IMR-90 (cell line): ENCODE measurements around the gene CFAP221. TPM values are rescaled to one million over a fixed set of nuclear protein-coding genes. Genes with fewer than 3 reads are reported as not detected.

ENCODE experiments used
- ATAC-seq: fragments of 200-7000 bp; cut with Tn5 transposase; 2 replicates; pipeline ENCODE4 v1.9.1; 2020; ENCODE audit warnings: low read depth, mild to moderate bottlenecking, moderate library complexity
- BruUV-seq: library from RNA; stranded (reverse); fragments of 400-500 nt; replicated peaks from 2 replicates; lab custom pipeline; 2021; lab: Mats Ljungman, UMichigan
- CTCF ChIA-PET: fragments of 300-600 bp; formaldehyde crosslinking; extraction: SDS; loops from one replicate; lab custom pipeline; 2021; ENCODE audit warnings: antibody characterized with exemption; lab: Yijun Ruan, JAX
- POLR2A ChIA-PET: fragments of 300-600 bp; sonication (Branson Sonifier 250); formaldehyde crosslinking; loops from one replicate; lab custom pipeline; 2022; ENCODE audit warnings: antibody characterized with exemption; ENCODE audit not compliant: unreplicated experiment; lab: Charles Lee
- DNase-seq: peaks from one replicate; pipeline ENCODE4 v3.0.0; 2013
- H2AFZ ChIP-seq: replicated peaks from 2 replicates; pipeline ENCODE3; 2013; ENCODE audit warnings: low read length, mild to moderate bottlenecking; ENCODE audit not compliant: poor library complexity
- H2AK5ac ChIP-seq: 2 replicates; pipeline ENCODE4 v1.6.1; 2013; ENCODE audit warnings: low read depth, low read length, inconsistent platforms
- H2AK9ac ChIP-seq: replicated peaks from 2 replicates; pipeline ENCODE3; 2013; ENCODE audit warnings: mild to moderate bottlenecking, low read depth, low read length, moderate library complexity; ENCODE audit not compliant: poor library complexity
- H2BK120ac ChIP-seq: 2 replicates; pipeline ENCODE4 v1.6.1; 2013; ENCODE audit warnings: low read depth, low read length, inconsistent platforms
- H2BK15ac ChIP-seq: 3 replicates; pipeline ENCODE4 v1.6.1; 2013; ENCODE audit warnings: low read depth, low read length, inconsistent platforms
- H2BK20ac ChIP-seq: 2 replicates; pipeline ENCODE4 v1.6.1; 2013; ENCODE audit warnings: low read depth, mild to moderate bottlenecking, inconsistent platforms, low read length, moderate library complexity
- H2BK5ac ChIP-seq: 2 replicates; pipeline ENCODE4 v1.6.1; 2013; ENCODE audit warnings: mild to moderate bottlenecking, low read depth, low read length, inconsistent platforms; ENCODE audit not compliant: poor library complexity, severe bottlenecking
- H3K14ac ChIP-seq: replicated peaks from 2 replicates; pipeline ENCODE4 v1.6.1; 2013; ENCODE audit warnings: low read depth, low read length, inconsistent platforms
- H3K18ac ChIP-seq: 2 replicates; pipeline ENCODE4 v1.6.1; 2013; ENCODE audit warnings: low read depth, low read length, control low read depth
- H3K23ac ChIP-seq: 2 replicates; pipeline ENCODE4 v1.6.1; 2013; ENCODE audit warnings: low read depth, low read length, inconsistent platforms
- H3K27ac ChIP-seq: 2 replicates; pipeline ENCODE4 v1.5.1; 2013; ENCODE audit warnings: mild to moderate bottlenecking, control low read depth, low read length; ENCODE audit not compliant: insufficient read depth
- H3K27me3 ChIP-seq: 2 replicates; pipeline ENCODE4 v1.6.1; 2013; ENCODE audit warnings: low read length; ENCODE audit not compliant: control insufficient read depth, insufficient read depth
- H3K36me3 ChIP-seq: 2 replicates; pipeline ENCODE4 v1.6.1; 2013; ENCODE audit warnings: low read length, mixed read lengths; ENCODE audit not compliant: control insufficient read depth, insufficient read depth
- H3K4ac ChIP-seq: 2 replicates; pipeline ENCODE4 v1.6.1; 2013; ENCODE audit warnings: low read depth, low read length, inconsistent platforms
- H3K4me1 ChIP-seq: 2 replicates; pipeline ENCODE4 v1.6.1; 2013; ENCODE audit warnings: low read length, mixed read lengths; ENCODE audit not compliant: control insufficient read depth, insufficient read depth
- H3K4me2 ChIP-seq: 2 replicates; pipeline ENCODE4 v1.6.1; 2013; ENCODE audit warnings: low read depth, mild to moderate bottlenecking, control low read depth, low read length, moderate library complexity
- H3K4me3 ChIP-seq: 2 replicates; pipeline ENCODE4 v1.5.1; 2013; ENCODE audit warnings: low read depth, mild to moderate bottlenecking, control low read depth, low read length, moderate library complexity; ENCODE audit not compliant: insufficient read depth
- H3K56ac ChIP-seq: 2 replicates; pipeline ENCODE4 v1.6.1; 2013; ENCODE audit warnings: low read length, inconsistent platforms; ENCODE audit not compliant: insufficient read depth; ENCODE audit errors: extremely low read depth
- H3K79me1 ChIP-seq, 2 experiments: 2 replicates each; pipeline ENCODE4 v1.6.1; 2013; ENCODE audit warnings: low read length in 2 of 2, inconsistent platforms in 1 of 2, low read depth in 1 of 2
- H3K9ac ChIP-seq: 2 replicates; pipeline ENCODE4 v1.6.1; 2013; ENCODE audit warnings: low read depth, low read length, control low read depth
- H3K9me1 ChIP-seq: 2 replicates; pipeline ENCODE4 v1.6.1; 2013; ENCODE audit warnings: low read length, inconsistent platforms; ENCODE audit not compliant: insufficient read depth
- H3K9me3 ChIP-seq: 2 replicates; pipeline ENCODE4 v1.6.1; 2013; ENCODE audit warnings: low read length; ENCODE audit not compliant: control insufficient read depth, insufficient read depth
- H4K20me1 ChIP-seq: 2 replicates; pipeline ENCODE4 v1.6.1; 2013; ENCODE audit warnings: low read length, inconsistent platforms; ENCODE audit not compliant: insufficient read depth
- H4K5ac ChIP-seq: 2 replicates; pipeline ENCODE4 v1.6.1; 2013; ENCODE audit warnings: mild to moderate bottlenecking, low read depth, low read length, control low read depth
- H4K8ac ChIP-seq, 2 experiments: 2 replicates each; pipeline ENCODE4 v1.6.1; 2013; ENCODE audit warnings: low read depth in 2 of 2, low read length in 2 of 2, control low read depth in 1 of 2, inconsistent platforms in 1 of 2
- H4K91ac ChIP-seq: 2 replicates; pipeline ENCODE4 v1.6.1; 2013; ENCODE audit warnings: low read depth, low read length, inconsistent platforms; ENCODE audit not compliant: insufficient read depth
- BHLHE40 ChIP-seq: fragments of 150-350 bp; IDR thresholded peaks from 2 replicates; pipeline ENCODE4 v1.6.1; 2016; ENCODE audit warnings: mild to moderate bottlenecking, low read depth, low read length
- CEBPB ChIP-seq: IDR thresholded peaks from 2 replicates; pipeline ENCODE4 v1.6.1; 2012; ENCODE audit warnings: low read depth, low read length, improper control_type of control experiment
- CHD1 ChIP-seq: IDR thresholded peaks from 2 replicates; pipeline ENCODE4 v1.6.1; 2012; ENCODE audit warnings: low read depth, low read length, improper control_type of control experiment
- CTCF ChIP-seq: conservative IDR thresholded peaks from 2 replicates; pipeline ENCODE4 v1.5.1; 2012; ENCODE audit warnings: mild to moderate bottlenecking, low read depth, low read length, improper control_type of control experiment
- ELK1 ChIP-seq: fragments of 150-350 bp; IDR thresholded peaks from 2 replicates; pipeline ENCODE4 v1.6.1; 2016; ENCODE audit warnings: low read depth, mild to moderate bottlenecking, low read length, moderate library complexity, borderline replicate concordance
- FOS ChIP-seq: fragments of 150-350 bp; IDR thresholded peaks from 2 replicates; pipeline ENCODE4 v1.6.1; 2016; ENCODE audit warnings: low read depth, low read length
- MAFK ChIP-seq: IDR thresholded peaks from 2 replicates; pipeline ENCODE4 v1.6.1; 2012; ENCODE audit warnings: low read depth, low read length, improper control_type of control experiment
- MAZ ChIP-seq: IDR thresholded peaks from 2 replicates; pipeline ENCODE4 v1.6.1; 2012; ENCODE audit warnings: low read depth, mild to moderate bottlenecking, low read length, improper control_type of control experiment, moderate library complexity, borderline replicate concordance
- MXI1 ChIP-seq: IDR thresholded peaks from 2 replicates; pipeline ENCODE4 v1.6.1; 2012; ENCODE audit warnings: low read depth, mild to moderate bottlenecking, low read length, moderate library complexity, borderline replicate concordance
- NFE2L2 ChIP-seq: fragments of 150-350 bp; IDR thresholded peaks from 2 replicates; pipeline ENCODE4 v1.6.1; 2016; ENCODE audit warnings: low read depth, mild to moderate bottlenecking, low read length
- POLR2A ChIP-seq: IDR thresholded peaks from 2 replicates; pipeline ENCODE4 v1.6.1; 2012; ENCODE audit warnings: mild to moderate bottlenecking, low read depth, low read length
- RAD21 ChIP-seq: IDR thresholded peaks from 2 replicates; pipeline ENCODE4 v1.6.1; 2012; ENCODE audit warnings: low read length, improper control_type of control experiment
- RCOR1 ChIP-seq: IDR thresholded peaks from 2 replicates; pipeline ENCODE4 v1.6.1; 2012; ENCODE audit warnings: mild to moderate bottlenecking, low read length, improper control_type of control experiment; ENCODE audit not compliant: insufficient replicate concordance
- RFX5 ChIP-seq: IDR thresholded peaks from 2 replicates; pipeline ENCODE4 v1.8.0; 2012; ENCODE audit warnings: low read depth, mild to moderate bottlenecking, low read length, moderate library complexity
- SMC3 ChIP-seq: fragments of 150-350 bp; IDR thresholded peaks from 2 replicates; pipeline ENCODE4 v1.6.1; 2016; ENCODE audit warnings: low read depth, mild to moderate bottlenecking, antibody characterized with exemption, low read length, moderate library complexity
- USF2 ChIP-seq: fragments of 150-350 bp; IDR thresholded peaks from 2 replicates; pipeline ENCODE4 v1.6.1; 2017; ENCODE audit warnings: mild to moderate bottlenecking, antibody characterized with exemption, low read length, low read depth
- WGBS, 2 experiments: methylation state at CpG; one replicate each; pipeline versions ENCODE4 v1.1.5 to v1.1.7; 2013; ENCODE audit warnings: missing lambda C conversion rate in 2 of 2; ENCODE audit not compliant: insufficient read length in 1 of 2; ENCODE audit errors: extremely low coverage in 2 of 2; 5-methylcytosine and 5-hydroxymethylcytosine counted together
- dilution Hi-C: fragments of 300-500 bp; cut with HindIII; formaldehyde crosslinking; loops from one replicate; pipeline ENCODE4 v1.14.3; 2018; ENCODE audit warnings: low sequenced_read_pairs; ENCODE audit not compliant: unreplicated experiment
- in situ Hi-C: fragments of 300-500 bp; cut with MboI; formaldehyde crosslinking; loops from 3 replicates; pipeline ENCODE4 v1.14.3; 2019; ENCODE audit warnings: low sequenced_read_pairs, inconsistent platforms, mixed read lengths
- intact Hi-C: fragments of 100-400 bp; cut with micrococcal nuclease; formaldehyde crosslinking; loops from 2 replicates; pipeline ENCODE4 v1.10.0; 2022
- polyA plus RNA-seq, 3 experiments: library from polyadenylated mRNA; depleted of rRNA; stranded (reverse); fragments of >200 nt; gene quantifications; 2 replicates each; pipeline ENCODE4 v1.2.3, GENCODE V29; 2012; ENCODE audit warnings: low replicate concordance in 1 of 3
- total RNA-seq: library from RNA; depleted of rRNA; stranded (reverse); fragments of >200 nt; gene quantifications from 2 replicates; pipeline ENCODE4 v1.2.3, GENCODE V29; 2012

Gene CFAP221
- total and polyA plus RNA-seq, 2 of the 4 experiments (the other 2 are of a cell fraction) = not detected

- in situ Hi-C loops = no loop called here
- dilution Hi-C loops = no loop called here
- no peak for ATAC-seq
- H3K4me3 ChIP-seq = no peak overlapping the region
- 40% methylated on average over 1 of the region's 1 CpG; no CpG with 5 or more reads in 1 of the 2 experiments for WGBS, 2 experiments
- H2BK120ac ChIP-seq = no peak overlapping the region
- ChIA-PET CTCF (no interaction called here), POLR2A (no interaction called here)
- no peaks in the 10 kb centered on the region for H4K20me1 ChIP-seq
- no peak overlapping the region for H2AFZ ChIP-seq
- H3K14ac ChIP-seq = no peak overlapping the region
- no peak overlapping the region for H4K5ac ChIP-seq
- no peak for TF ChIP-seq RCOR1
- TF ChIP-seq CEBPB = no peak
- no peak for TF ChIP-seq POLR2A
- TF ChIP-seq CTCF = no peak
- no peak for TF ChIP-seq SMC3
- no peak for TF ChIP-seq USF2
- no peak for TF ChIP-seq RAD21
- no peak for TF ChIP-seq MAZ
- no peak for TF ChIP-seq CHD1
- TF ChIP-seq BHLHE40 = no peak
- TF ChIP-seq FOS = no peak
- no peak for TF ChIP-seq NFE2L2
- no peak for TF ChIP-seq ELK1
- no peak for TF ChIP-seq RFX5
- no peak for TF ChIP-seq MAFK
- TF ChIP-seq MXI1 = no peak
- H4K8ac ChIP-seq = no peak overlapping the region
- no peak for DNase-seq
- H2BK15ac ChIP-seq = no peak overlapping the region
- H4K91ac ChIP-seq = no peak overlapping the region
- intact Hi-C loops = no loop called here
- H3K27me3 ChIP-seq = no peaks in the 10 kb centered on the region; the same call in 1 of the 2 replicates
- H3K4ac ChIP-seq = no peak overlapping the region
- no peak overlapping the region for H2AK9ac ChIP-seq
- H3K27ac ChIP-seq = no peak overlapping the region
- H3K4me1 ChIP-seq = no peaks in the 10 kb centered on the region
- H2BK5ac ChIP-seq = no peak overlapping the region
- H2BK20ac ChIP-seq = no peak overlapping the region
- no peaks in the 10 kb centered on the region for H3K36me3 ChIP-seq
- BruUV-seq = no TSS peak
- H3K9ac ChIP-seq = no peak overlapping the region
- no peak overlapping the region for H3K18ac ChIP-seq
- no peaks in the 10 kb centered on the region for H3K9me3 ChIP-seq
- H3K23ac ChIP-seq = no peak overlapping the region
- H3K4me2 ChIP-seq = no peak overlapping the region
- H3K79me1 ChIP-seq = no peaks in the 10 kb centered on the region
- no peaks in the 10 kb centered on the region for H3K9me1 ChIP-seq
- H2AK5ac ChIP-seq = no peak overlapping the region
- no peak overlapping the region for H3K56ac ChIP-seq
These were observed 7.5 kb upstream of the CFAP221 start for GRCh38 chr2:119536707-119537106.
